Heart right ventricle (tissue), 16 donors: ENCODE data around the gene SMAD3. TPM values are rescaled to one million over a fixed set of nuclear protein-coding genes. Genes with fewer than 3 reads are reported as not detected.

Source experiments
- ATAC-seq, 8 donors: fragments of 200-7000 bp; cut with Tn5 transposase; one replicate each; pipeline ENCODE4 v1.9.1; 2020; ENCODE audit warnings: mild to moderate bottlenecking in 8 of 8, moderate library complexity in 8 of 8, moderate number of reproducible peaks in 1 of 8
- DNase-seq, 2 donors: peaks; one replicate each; pipeline ENCODE4 v3.0.0-alpha.2; 2020
- H3K27ac ChIP-seq, 10 donors: fragments of 200-600 bp; sonication (generic) in 2 of 10; one replicate each; pipeline versions ENCODE4 v1.5.0 to v1.8.0; 2020 to 2022; ENCODE audit warnings: mild to moderate bottlenecking in 3 of 10
- H3K27me3 ChIP-seq, 7 donors: fragments of 200-600 bp; one replicate each; pipeline ENCODE4 v1.8.0; 2021 to 2022; ENCODE audit warnings: mild to moderate bottlenecking in 2 of 7
- H3K36me3 ChIP-seq, 9 donors: fragments of 200-600 bp; sonication (generic) in 1 of 9; one replicate each; pipeline versions ENCODE4 v1.5.0 to v1.8.0; 2020 to 2022; ENCODE audit warnings: mild to moderate bottlenecking in 2 of 9
- H3K4me1 ChIP-seq, 9 donors: fragments of 200-600 bp; sonication (generic) in 1 of 9; one replicate each; pipeline versions ENCODE4 v1.5.0 to v1.8.0; 2020 to 2022; ENCODE audit warnings: mild to moderate bottlenecking in 4 of 9
- H3K4me3 ChIP-seq, 10 donors: fragments of 200-600 bp; sonication (generic) in 2 of 10; one replicate each; pipeline versions ENCODE4 v1.5.0 to v1.8.0; 2020 to 2022; ENCODE audit warnings: mild to moderate bottlenecking in 7 of 10, moderate library complexity in 2 of 10
- H3K9me3 ChIP-seq, 11 donors: fragments of 200-600 bp in 10 of 11; sonication (generic) in 2 of 11; one replicate each; pipeline versions ENCODE4 v1.5.0 to v1.8.0; 2013 to 2022; ENCODE audit warnings: mild to moderate bottlenecking in 2 of 11, control low read depth in 1 of 11, moderate library complexity in 1 of 11
- CTCF ChIP-seq, 9 donors: fragments of 200-600 bp; sonication (generic) in 2 of 9; IDR thresholded peaks; one replicate each; pipeline versions ENCODE4 v1.5.0 to v1.8.0; 2021 to 2022; ENCODE audit warnings: antibody characterized with exemption in 9 of 9, mild to moderate bottlenecking in 5 of 9, moderate library complexity in 1 of 9
- WGBS, 2 donors: extraction: QIAGEN DNeasy Blood & Tissue Kit; methylation state at CpG; one replicate each; pipeline ENCODE4 v1.1.7; 2013; ENCODE audit warnings: inconsistent platforms in 1 of 2; 5-methylcytosine and 5-hydroxymethylcytosine counted together
- intact Hi-C, 10 donors: fragments of 100-400 bp; cut with DNase I; formaldehyde crosslinking; loops; one replicate each; pipeline versions ENCODE4 v1.11.1 to v1.14.2; 2022
- polyA plus RNA-seq, 2 donors: library from polyadenylated mRNA; stranded (reverse); fragments of 200-250 nt; gene quantifications; one replicate each; pipeline ENCODE4 v1.2.3, GENCODE V29; 2013
- total RNA-seq, 10 donors: library from RNA; stranded (reverse); fragmentation: NEBNext Ultra II Directional in 3 of 10; extraction: Animal tissue kit (Norgen Biotek cat#: 25700) in 3 of 10; gene quantifications; one replicate each; pipeline versions ENCODE4 v1.2.1 to v1.2.4, GENCODE V29; 2021 to 2023
- donor health status: Arrhythmogenic right ventricular cardiomyopathy.
- donor health status: ischemic (EF 13 %, LVEDD 7.1; RV severe dilation, severe dysfunction).
- donor health status: healthy with polysubstance abuse.
- donor health status: DM: no; HTN: yes; CAD: no.
- donor health status: DM: no; HTN: no; CAD: no.
- donor health status: ischemic (EF 25% LVEDD 6.9; RV normal size, moderate dysfunction).
- donor health status: ischemic (EF 25% LVEDD 5.7; RV mildly dilated, moderate dysfunction).
- donor health status: healthy.
- donor health status: DM: yes; HTN: yes; CAD: no.
- donor health status: Ischemic cardiomyopathy.
- donor health status: ischemic (EF 35%, LVEDD 5.7; RV mildly dilated, moderate dysfunction).
- donor health status: nonischemic (EF 11% LVEDD 7.7; RV severe dilation, severe dysfunction).
- donor health status: DM: yes; HTN: yes; CAD: no.
- donor health status: PGD.
- donor health status: ischemic (EF 29% LVEDD 5.4; RV normal size, mild dysfunction).
- donor health status: nonischemic (EF 23%, LVEDD 6.1; RV moderate dilation, normal function).

SMAD3 gene
- total and polyA plus RNA-seq, 12 donors, result 6.2 to 44.8 (median 15.5) TPM

GRCh38 chr15:67145710-67146109 is 80.3 kb downstream of the SMAD3 start:
- DNase-seq, result no peak
- Histone ChIP-seq H3K27ac (peak overlapping the region in 7 of 10 donors; percentile 62 to 87 (median 75)), H3K27me3 (no peaks in the 10 kb centered on the region), H3K4me3 (no peak overlapping the region), H3K4me1 (peaks cover 19 to 100% (median 75%) of the 10 kb centered on the region in 9 donors), H3K36me3 (no peaks in the 10 kb centered on the region), H3K9me3 (no peaks in the 10 kb centered on the region)
- intact Hi-C loops, result loop anchor here in 2 of 10 donors (5.0 kb wide), 2 partner anchors 38 to 78 kb away; partner anchors contain the start of gene SMAD3 (in 1 of the 2)
- TF ChIP-seq CTCF (IDR thresholded peaks at IDR 0.05), result no peak
- WGBS, 2 donors, result 86 to 87% methylated on average over 4 of the region's 4 CpGs
- no peak for ATAC-seq

DNA sequence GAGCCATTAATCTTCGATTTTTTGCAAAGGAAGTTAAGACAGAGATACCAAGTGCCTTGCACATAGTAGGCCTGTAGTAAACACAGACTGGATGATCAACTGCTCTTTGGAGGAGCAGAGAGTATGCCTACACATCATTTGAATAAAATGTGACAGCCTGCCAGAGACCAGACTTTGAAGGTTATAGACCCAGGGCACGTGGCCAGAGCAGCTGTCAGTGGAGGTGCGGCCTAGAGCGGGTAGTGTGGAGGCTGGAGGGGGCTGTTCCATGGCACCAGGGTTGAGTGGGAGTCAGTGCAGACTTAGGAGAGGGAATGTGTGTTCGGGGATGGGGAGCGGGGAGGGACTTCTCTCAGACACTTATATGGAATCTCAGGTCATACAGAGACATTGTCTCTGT is 80.8 kb downstream of the SMAD3 start:
- intact Hi-C loops, result loop anchor here in 2 of 10 donors (5.0 kb wide), 2 partner anchors 39 to 79 kb away; partner anchors contain the start of gene SMAD3 (in 1 of the 2)
- WGBS, 2 donors, result 42 to 45% methylated on average over 6 of the region's 6 CpGs
- Histone ChIP-seq H3K27ac (peak overlapping the region; percentile 14 to 87 (median 74)), H3K4me1 (peaks cover 22 to 100% (median 75%) of the 10 kb centered on the region in 9 donors), H3K36me3 (no peaks in the 10 kb centered on the region), H3K27me3 (no peaks in the 10 kb centered on the region), H3K9me3 (no peaks in the 10 kb centered on the region), H3K4me3 (no peak overlapping the region)
- DNase-seq (peak; percentile 45 to 56), ATAC-seq (peak in 6 of 8 donors; percentile 18 to 50 (median 36))
- TF ChIP-seq CTCF (IDR thresholded peaks at IDR 0.05), result no peak

DNA sequence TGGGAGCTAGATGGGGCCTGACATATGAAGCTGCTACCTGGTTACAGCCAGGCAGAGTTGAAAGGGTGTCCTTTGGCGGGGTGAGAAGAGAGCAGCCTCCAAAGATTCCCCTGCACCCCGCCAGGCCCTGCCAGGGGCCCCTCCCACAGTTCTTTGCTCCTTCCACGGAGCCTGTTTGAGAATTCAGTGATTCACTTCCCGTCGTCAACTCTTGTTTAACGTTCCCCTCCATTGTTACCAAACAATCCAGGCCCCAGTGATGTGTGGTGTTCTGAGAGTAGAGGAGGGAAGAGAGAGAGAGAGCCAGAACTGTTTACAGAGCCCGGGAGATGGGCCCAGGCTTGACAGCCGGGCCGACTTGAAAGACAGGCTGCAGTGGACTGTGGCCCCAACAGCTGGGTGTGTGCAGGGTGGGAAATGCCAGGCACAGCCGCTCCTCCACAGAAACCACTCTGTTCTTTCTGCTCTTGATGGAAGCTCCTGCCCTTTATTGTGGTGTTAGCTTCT is 81.5 kb downstream of the SMAD3 start:
- TF ChIP-seq CTCF (IDR thresholded peaks at IDR 0.05), result no peak
- peaks cover 20 to 98% (median 69%) of the 10 kb centered on the region in 9 donors for H3K4me1 ChIP-seq
- H3K9me3 ChIP-seq, result no peaks in the 10 kb centered on the region
- H3K36me3 ChIP-seq, result no peaks in the 10 kb centered on the region
- 57 to 63% methylated on average over 10 of the region's 10 CpGs for WGBS, 2 donors
- H3K27ac ChIP-seq, result peak overlapping the region; percentile 14 to 87 (median 74)
- intact Hi-C loops, result loop anchor here in 2 of 10 donors (5.0 kb wide), 2 partner anchors 40 to 80 kb away; partner anchors contain the start of gene SMAD3 (in 1 of the 2)
- peak in 1 of 2 donors; percentile 62 for DNase-seq
- H3K27me3 ChIP-seq, result no peaks in the 10 kb centered on the region
- no peak overlapping the region for H3K4me3 ChIP-seq
- peak; percentile 35 to 76 (median 64) for ATAC-seq

- TF ChIP-seq CTCF (IDR thresholded peaks at IDR 0.05), result no peak
- intact Hi-C loops, result loop anchor here in 2 of 10 donors (5.0 kb wide), 2 partner anchors 40 to 80 kb away; partner anchors contain the start of gene SMAD3 (in 1 of the 2)
- DNase-seq (no peak), ATAC-seq (no peak)
- Histone ChIP-seq H3K4me1 (peaks cover 20 to 95% (median 64%) of the 10 kb centered on the region in 9 donors), H3K27me3 (no peaks in the 10 kb centered on the region), H3K4me3 (no peak overlapping the region), H3K27ac (peak overlapping the region; percentile 14 to 87 (median 74)), H3K9me3 (no peaks in the 10 kb centered on the region), H3K36me3 (no peaks in the 10 kb centered on the region)
- WGBS, 2 donors, result 82 to 87% methylated on average over 7 of the region's 7 CpGs
These were observed 82.1 kb downstream of the SMAD3 start for GRCh38 chr15:67147396-67147949.
